HG03342 (cell line): ENCODE measurements around the gene C11orf65.
A peak's percentile ranks its signal among the peaks of the same experiment; 100 is the strongest.

Experiments used
- ATAC-seq: cut with Tn5 transposase; IDR thresholded peaks from one replicate; pipeline ENCODE4 v1.9.1; 2021; ENCODE audit warnings: mild to moderate bottlenecking, moderate library complexity; ENCODE audit not compliant: unreplicated experiment

C11orf65 gene, protein sequence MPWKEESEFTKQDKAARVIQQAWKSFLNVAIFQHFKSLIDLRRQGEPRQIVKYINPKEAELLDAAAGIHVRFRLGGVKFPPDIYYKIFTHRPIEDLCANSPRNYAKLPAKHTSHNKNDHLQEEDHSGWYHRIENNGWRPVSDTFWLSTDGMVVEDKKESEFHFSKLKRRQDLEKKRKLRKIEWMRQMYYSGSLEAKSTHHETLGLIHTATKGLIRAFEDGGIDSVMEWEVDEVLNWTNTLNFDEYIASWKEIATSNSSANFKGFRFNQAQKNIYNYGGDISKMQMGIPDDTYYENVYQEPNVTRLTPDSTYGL

DNA sequence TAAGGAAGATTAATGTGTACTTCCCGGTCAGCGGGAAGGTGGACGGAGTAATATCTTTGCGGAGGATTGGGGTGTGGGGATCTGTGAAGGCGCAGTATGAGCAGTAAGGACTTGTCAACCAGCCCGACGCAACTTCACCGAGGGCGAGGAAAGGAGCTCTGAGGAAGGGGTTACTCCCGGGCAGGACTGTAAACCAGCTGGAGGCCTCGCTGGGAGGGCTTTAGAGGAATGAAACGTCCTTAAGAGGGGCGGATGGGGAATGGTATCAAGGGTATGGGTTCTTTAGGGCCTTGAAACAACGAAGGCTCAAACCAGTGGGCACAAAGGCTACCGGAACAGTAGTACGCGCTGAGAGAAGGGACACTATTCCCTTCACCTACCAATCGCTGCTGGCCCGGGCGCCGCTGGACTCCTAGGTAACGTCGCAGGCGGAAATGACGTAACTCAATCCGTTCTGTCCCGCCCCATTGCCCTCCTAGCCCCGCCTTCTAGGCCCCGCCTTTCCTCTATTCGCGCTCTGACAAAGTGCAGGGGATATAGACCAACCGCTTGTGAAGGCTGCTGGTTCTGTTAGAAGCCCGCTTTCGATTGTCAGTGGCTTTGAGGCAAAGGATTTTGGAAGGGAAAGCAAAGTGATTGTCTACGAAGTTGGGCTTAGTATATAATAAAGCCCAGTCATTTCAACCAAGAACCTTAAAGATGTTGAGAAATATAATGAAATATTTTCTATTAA is at the start of gene C11orf65:
TSS of gene C11orf65 (minus strand) at position 439 of the 733 bp plus-strand sequence. CDS start 5,970 bp downstream, outside the sequence.
- ATAC-seq = peak; percentile 98

DNA sequence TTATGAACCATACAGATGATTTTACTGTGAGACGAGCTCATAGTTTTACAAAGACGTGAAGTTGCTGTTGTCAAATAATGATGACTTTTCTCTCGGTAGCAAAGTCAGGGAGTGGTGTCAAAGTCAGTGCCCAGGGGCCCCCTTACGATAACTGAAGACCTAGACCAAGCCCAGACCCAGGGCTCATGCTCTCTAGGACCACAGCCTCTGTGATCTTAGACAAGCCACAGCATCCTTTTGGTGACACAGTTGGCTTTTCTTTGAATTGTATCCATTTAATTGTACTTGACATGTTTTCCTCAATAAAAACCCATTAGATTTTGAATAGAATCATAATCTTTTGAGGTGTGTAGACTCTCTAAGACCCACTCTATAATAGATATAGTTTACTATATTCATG is 48.8 kb upstream of the C11orf65 start:
- no peak for ATAC-seq

- no peak for ATAC-seq
These were observed 45.4 kb upstream of the C11orf65 start for GRCh38 chr11:108512708-108513107.

DNA sequence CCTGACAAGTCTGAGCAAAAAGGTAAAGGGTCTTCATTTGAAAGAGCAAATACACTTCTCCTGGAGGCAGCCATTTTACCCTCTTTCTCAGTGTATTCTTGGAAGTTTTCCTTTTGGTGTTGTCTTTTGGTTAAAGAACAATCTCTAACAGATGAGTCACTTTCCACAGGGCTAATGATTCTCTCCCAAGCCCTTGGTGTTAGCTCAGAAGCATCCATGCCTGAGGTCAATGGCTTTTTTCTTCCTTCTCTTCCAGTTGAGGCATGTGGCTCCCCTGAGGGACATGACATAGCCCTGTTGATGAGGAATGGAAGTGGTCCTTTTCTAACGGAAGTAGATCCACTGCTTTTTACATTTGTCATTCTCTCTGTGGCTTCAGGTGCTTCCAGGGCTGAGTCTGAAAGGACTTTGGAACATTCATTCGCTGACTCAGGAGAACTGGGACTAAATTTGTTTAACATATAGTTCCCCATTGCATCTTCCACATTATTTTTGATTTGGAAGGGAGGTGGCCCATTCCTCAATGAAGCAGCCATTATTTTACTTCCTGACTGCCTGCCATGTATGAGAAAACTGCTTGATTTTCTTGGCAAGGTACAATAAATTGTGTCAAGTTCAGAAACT is 44.6 kb upstream of the C11orf65 start:
- no peak for ATAC-seq

DNA sequence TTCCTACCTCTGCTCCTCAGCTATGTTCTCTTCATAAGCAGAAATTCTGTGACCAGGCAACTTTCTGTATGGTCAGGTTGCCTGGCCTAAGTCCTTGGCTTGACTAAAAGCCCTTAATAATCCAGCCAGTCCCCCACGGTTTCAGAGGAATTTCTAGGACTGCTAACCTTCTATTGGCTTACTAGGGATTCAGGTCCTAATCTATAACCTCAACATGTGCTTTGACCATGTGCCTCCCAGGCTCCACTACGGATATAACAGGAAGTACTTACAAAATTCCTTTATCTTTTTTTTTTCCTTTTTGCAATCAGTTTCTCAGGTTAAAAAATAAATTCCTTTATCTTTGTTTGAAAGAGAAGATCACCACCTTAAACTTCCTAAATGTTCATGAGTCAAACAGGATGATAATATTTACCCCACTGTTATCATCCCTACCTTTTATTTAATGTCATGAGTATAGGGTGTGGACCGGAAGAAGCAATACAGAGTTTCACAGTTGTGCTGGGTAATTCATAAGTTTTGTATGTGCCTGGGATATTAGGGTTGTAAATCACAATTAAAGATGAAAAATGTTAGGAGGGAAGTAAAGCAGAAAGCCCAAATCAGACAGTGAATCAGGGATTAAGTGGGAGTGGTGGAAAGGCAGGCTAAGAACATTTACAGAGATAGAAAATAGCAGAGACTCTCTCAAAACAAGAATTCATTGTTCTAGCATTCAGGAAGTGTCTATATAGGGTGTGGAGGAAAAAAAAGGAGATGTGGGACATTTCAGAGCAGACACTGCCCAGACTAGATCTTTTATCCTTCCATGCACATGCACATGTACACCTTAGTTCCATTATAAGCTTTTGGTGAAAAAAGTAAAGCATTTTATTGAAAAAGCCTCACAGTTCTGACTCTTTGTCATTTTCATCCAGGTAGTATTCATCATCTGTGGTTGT is 41.6 kb upstream of the C11orf65 start:
- ATAC-seq = no peak

DNA sequence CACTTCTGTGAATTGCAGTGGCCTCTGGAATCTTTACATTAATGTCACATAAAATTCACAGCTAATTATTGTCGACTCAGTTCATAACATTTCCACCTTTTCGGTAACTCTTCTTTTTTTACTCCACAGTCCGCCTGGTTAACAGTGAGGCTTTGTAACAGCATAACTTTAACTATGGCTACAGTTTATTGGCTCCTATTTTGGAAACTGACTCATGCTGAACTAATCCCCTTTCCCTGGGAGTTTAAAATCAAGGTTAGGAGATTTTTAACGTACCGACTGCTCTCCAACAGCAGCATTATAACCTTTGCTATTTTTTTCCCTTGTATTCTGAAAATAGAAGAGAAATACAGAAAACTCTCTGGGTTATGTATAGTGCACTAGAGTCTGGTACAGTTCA is 34.1 kb upstream of the C11orf65 start:
- no peak for ATAC-seq

DNA sequence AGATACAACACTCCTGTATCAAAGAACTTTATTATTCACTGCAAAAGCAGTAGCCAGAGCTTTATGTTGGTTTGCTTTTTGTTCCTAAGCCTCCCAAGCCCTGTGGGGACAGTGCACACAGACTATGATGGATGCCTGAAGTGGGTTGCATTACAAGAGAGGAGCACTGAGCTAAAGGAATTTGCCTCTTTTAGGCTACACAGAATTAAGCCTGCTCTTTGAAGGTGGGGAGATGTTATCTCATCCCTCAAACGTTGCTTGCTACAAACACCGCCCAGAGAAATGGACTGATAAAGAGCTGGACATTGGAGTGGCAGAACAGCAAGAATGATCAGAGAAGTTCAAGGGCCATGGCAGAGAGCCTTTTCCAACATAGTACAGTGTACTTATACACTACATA is 33.4 kb upstream of the C11orf65 start:
- no peak for ATAC-seq

DNA sequence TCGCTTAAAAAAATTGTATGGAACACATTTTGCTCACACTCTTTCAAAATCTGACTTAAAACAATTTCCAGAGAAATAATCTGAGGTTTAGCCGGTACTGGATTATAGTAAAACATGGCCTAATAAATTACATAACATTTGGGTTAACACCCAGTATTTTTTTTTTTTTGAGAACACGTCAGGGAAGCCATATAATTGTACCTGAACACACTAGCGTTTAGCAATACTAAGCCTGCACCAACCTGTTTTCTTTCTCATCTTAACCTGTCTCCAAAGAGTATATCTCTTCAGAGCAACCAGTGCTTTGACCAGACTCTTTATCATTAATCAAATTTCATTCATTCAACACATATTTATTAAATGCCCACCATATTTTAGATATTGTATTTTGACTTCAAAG is 32.8 kb upstream of the C11orf65 start:
- no peak for ATAC-seq

DNA sequence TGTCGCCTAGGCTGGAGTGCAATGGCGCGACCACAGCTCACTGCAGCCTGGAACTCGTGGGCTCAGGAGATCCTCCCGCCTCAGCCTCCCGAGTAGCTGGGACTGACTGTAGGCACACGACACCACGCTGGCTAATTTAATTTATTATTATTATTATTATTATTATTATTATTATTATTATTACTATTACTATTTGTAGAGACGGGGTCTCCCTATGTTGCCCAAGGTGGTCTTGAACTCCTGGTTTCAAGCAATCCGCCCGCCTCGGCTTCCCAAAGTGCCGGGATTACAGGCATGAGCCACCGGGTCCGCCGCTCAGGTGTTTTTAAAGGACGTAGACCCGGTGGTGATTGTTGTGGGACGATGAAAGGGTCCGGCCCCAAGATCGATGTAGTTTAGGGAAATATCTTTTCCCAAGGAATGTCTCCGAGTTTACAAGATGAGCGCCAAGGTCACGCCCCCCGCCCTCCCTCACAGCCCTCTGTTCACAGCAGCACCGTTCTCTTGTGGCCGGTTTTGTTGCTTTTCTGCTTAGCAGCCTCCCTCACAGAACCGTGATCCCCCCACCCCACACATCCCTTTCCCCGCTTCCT is 31.6 kb upstream of the C11orf65 start:
- no peak for ATAC-seq

DNA sequence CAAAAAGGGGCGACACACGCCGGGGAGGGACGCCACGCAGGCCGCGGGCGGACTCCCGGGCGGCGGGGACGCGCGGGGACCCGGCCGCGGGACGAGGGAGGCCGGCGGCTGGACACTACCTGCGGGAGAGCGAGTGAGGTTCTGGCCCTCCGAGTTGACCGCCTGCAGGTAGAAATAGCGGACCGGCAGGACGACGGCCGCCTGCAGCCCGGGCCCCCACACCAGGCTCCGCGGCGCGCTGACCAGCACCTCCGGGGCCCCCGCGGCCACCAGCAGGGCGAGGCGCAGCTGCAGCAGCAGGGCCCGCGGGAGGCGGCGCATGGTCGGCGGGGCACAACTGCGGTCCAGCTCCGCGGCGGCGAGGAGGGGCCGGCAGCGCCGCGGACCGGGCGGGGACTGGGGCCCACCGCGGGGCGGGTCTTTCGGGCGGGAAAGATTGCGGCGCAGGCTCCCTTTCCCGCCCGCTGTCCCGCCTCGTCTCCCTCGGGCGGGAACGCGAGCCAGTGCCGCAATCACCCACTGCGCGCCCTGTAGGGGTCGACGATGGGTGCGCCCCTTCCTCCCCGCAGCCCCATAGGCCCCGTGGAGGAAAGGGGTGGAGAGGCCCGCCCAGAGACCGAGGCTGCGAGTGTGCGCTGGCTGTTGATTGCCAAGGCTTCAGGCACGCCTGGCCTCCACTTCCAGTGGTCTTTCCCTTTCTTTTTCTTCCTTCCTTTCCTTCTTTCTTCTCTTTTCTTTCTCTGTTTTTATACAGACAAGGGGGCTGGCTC is 30.9 kb upstream of the C11orf65 start, which contains the start of gene POGLUT3:
TSS of gene POGLUT3 (minus strand) at position 339 of the 770 bp plus-strand sequence. CDS start at position 321, 18 bp downstream.
- ATAC-seq = peak; percentile 46

GRCh38 chr11:108497317-108498045 is 30.2 kb upstream of the C11orf65 start:
- peak; percentile 49 for ATAC-seq

GRCh38 chr11:108496643-108497256 is 29.4 kb upstream of the C11orf65 start:
- no peak for ATAC-seq

DNA sequence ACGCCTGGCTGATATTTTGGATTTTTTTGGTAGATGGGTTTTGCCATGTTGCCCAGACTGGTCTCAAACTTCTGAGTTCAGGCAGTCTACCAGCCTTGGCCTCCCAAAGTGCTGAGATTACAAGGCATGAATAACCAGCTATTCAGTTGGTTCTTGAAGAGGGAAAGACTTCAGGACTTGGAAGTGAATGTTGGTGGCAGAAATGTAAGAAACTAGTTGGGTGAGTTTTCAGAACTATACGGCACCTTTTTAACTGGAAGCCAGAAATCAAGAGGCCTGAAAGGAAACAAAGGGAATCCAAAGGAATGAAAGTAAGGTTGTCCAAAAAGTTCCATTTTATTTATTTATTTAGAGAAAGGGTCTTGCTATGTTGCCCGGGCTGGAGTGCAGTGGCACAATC is 28.0 kb upstream of the C11orf65 start:
- ATAC-seq = no peak

GRCh38 chr11:108494182-108494581 is 26.9 kb upstream of the C11orf65 start:
- ATAC-seq = no peak

- ATAC-seq = no peak
These were observed 24.6 kb upstream of the C11orf65 start for GRCh38 chr11:108491936-108492335.

DNA sequence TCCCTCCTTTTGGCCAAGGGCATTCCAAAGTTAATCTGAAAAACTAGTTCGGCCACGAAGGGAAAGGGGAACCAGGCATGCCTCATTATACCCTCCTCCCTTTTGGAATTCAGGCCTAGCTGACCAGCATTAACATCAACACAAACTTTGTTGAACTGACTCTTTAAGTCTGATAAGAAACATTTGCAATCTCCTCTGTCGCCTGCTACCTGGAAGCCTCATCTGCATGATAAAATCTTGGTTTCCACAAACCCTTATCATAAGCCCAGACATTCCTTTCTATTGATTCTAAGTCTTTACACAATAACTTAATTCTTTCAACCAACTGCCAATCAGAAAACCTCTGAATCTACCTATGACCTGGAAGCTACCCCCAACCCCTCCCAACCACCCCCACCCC is 19.5 kb upstream of the C11orf65 start:
- no peak for ATAC-seq

DNA sequence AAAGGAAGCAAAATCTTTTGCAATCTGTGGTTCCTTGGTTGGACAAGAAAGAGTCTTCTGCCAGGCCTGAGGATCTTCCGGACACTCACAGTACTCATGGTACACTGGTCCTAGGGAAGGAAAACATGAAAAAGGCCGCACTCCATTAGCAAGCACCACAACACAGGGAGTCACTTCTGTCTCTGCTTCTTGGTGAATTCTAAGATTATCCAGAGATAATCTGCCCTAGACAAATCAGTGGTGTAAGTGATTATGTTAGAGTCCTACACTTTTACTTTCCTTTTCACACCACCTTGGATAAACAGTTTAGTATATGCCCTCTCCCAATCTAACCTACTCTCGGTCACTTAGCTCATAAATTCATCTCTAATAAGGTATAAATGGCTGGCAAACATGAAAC is 19.0 kb upstream of the C11orf65 start:
- no peak for ATAC-seq

GRCh38 chr11:108483163-108483562 is 15.8 kb upstream of the C11orf65 start:
- no peak for ATAC-seq
